Measurements from ENCODE around the gene SLC40A1. TPM values are rescaled to one million over a fixed set of nuclear protein-coding genes. Genes with fewer than 3 reads are reported as not detected.

SLC40A1 gene
- total RNA-seq (2014; rRNA removed) (1.7 and 13.4 TPM in 2 replicates), Bru-seq, nascent RNA (percentile 38 among the genes with signal in this experiment), BruChase-seq, experiment 1, labeled RNA remaining after a 6-hour chase (percentile 42 among the genes with signal in this experiment), BruChase-seq, experiment 2, labeled RNA remaining after a 2-hour chase (percentile 48 among the genes with signal in this experiment)
- long read RNA-seq, transcript SLC40A1-201 (8 exons, 3,442 nt), result major isoform, 81 of 95 reads
- long read RNA-seq, partial matches to known transcripts, result 1 of 95 reads
- long read RNA-seq, other reads (novel, unspliced or antisense), result 12 of 95 reads

- H3K4me3 ChIP-seq (ENCODE audit: low read length), result peak within 1 kb of the TSS; percentile 71
- ATAC-seq (peak; percentile 94), DNase-seq (peak; percentile 61)
- H3K9me2 ChIP-seq (replicated peaks; ENCODE audit: low read length), result no peaks in the 10 kb centered on the region
- no peaks in the 10 kb centered on the region; the same call in 1 of the 2 replicates for H3K27me3 ChIP-seq (ENCODE audit: low read length)
- intact Hi-C loops (cut with micrococcal nuclease), result no loop called here
- no peaks in the 10 kb centered on the region for H3K79me2 ChIP-seq (ENCODE audit: low read length)
- H3K4me2 ChIP-seq (ENCODE audit: low read length), result peak within 1 kb of the TSS; percentile 86
- no peaks in the 10 kb centered on the region for H3K36me3 ChIP-seq (ENCODE audit: low read depth, low read length)
- no peaks in the 10 kb centered on the region for H3K9me3 ChIP-seq (ENCODE audit: low read length)
- no TSS peak for BruUV-seq (replicated peaks)
- H3K4me1 ChIP-seq (ENCODE audit: insufficient read depth, low read length), result 0 out of 2 replicates have a peak, but pooled peaks cover 9% of the 10 kb centered on the region
- no peaks in the 10 kb centered on the region for H3F3A ChIP-seq (ENCODE audit: low read length, unreplicated experiment)
- TF ChIP-seq EZH2 (IDR thresholded peaks at IDR 0.05; ENCODE audit: low read length, unreplicated experiment), result no peak
- TF ChIP-seq EZH2phosphoT487 (IDR thresholded peaks at IDR 0.05; ENCODE audit: borderline replicate concordance, low read length), result no peak
- TF ChIP-seq, protein P1, sequence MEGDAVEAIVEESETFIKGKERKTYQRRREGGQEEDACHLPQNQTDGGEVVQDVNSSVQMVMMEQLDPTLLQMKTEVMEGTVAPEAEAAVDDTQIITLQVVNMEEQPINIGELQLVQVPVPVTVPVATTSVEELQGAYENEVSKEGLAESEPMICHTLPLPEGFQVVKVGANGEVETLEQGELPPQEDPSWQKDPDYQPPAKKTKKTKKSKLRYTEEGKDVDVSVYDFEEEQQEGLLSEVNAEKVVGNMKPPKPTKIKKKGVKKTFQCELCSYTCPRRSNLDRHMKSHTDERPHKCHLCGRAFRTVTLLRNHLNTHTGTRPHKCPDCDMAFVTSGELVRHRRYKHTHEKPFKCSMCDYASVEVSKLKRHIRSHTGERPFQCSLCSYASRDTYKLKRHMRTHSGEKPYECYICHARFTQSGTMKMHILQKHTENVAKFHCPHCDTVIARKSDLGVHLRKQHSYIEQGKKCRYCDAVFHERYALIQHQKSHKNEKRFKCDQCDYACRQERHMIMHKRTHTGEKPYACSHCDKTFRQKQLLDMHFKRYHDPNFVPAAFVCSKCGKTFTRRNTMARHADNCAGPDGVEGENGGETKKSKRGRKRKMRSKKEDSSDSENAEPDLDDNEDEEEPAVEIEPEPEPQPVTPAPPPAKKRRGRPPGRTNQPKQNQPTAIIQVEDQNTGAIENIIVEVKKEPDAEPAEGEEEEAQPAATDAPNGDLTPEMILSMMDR (conservative IDR thresholded peaks at IDR 0.05; ENCODE audit: low read depth, low read length), result no peak
- ChIA-PET CTCF (no interaction called here), POLR2A (ENCODE audit: unreplicated experiment) (interaction anchor here (0.5 to 0.8 kb wide), 5 partner anchors 27 to 180 kb away, joined by 4 to 23 read pairs (median 7); no protein-coding TSS in a partner anchor)
- no peaks in the 10 kb centered on the region for H4K20me1 ChIP-seq (ENCODE audit: low read length)
- peak within 1 kb of the TSS; percentile 42; the same call in 1 of the 2 replicates for H3K9ac ChIP-seq (ENCODE audit: low read length)
- H3K27ac ChIP-seq (ENCODE audit: low read length), result no peak within 1 kb of the TSS
- peak within 1 kb of the TSS; percentile 96 for H2AFZ ChIP-seq (ENCODE audit: low read length)
These were observed at the start of gene SLC40A1 for GRCh38 chr2:189580658-189581353. SLC40A1 (minus strand) TSS chr2:189580786; CDS start chr2:189580460, 326 bp downstream.

- Histone ChIP-seq H3K9me3 (ENCODE audit: low read length) (no peaks in the 10 kb centered on the region), H3K9me2 (replicated peaks; ENCODE audit: low read length) (no peaks in the 10 kb centered on the region), H3K36me3 (ENCODE audit: low read depth, low read length) (no peaks in the 10 kb centered on the region), H3K27ac (ENCODE audit: low read length) (no peak overlapping the region), H3K79me2 (ENCODE audit: low read length) (no peaks in the 10 kb centered on the region), H3F3A (ENCODE audit: low read length, unreplicated experiment) (no peaks in the 10 kb centered on the region), H3K4me3 (ENCODE audit: low read length) (no peak overlapping the region), H3K9ac (ENCODE audit: low read length) (no peak overlapping the region), H3K27me3 (ENCODE audit: low read length) (no peaks in the 10 kb centered on the region), H3K4me1 (ENCODE audit: insufficient read depth, low read length) (peaks cover 7% of the 10 kb centered on the region), H4K20me1 (ENCODE audit: low read length) (no peaks in the 10 kb centered on the region), H3K4me2 (ENCODE audit: low read length) (no peak overlapping the region), H2AFZ (ENCODE audit: low read length) (no peak overlapping the region)
- ChIA-PET CTCF (interaction anchor here (0.6 kb wide), 1 partner anchor 164 kb away, joined by 3 read pairs; no protein-coding TSS in a partner anchor), POLR2A (ENCODE audit: unreplicated experiment) (no interaction called here)
- intact Hi-C loops (cut with micrococcal nuclease), result loop anchor here (5.0 kb wide), 1 partner anchor 72 kb away; no protein-coding TSS in a partner anchor
- TF ChIP-seq EZH2phosphoT487 (IDR thresholded peaks at IDR 0.05; ENCODE audit: borderline replicate concordance, low read length) (no peak), EZH2 (IDR thresholded peaks at IDR 0.05; ENCODE audit: low read length, unreplicated experiment) (no peak)
- TF ChIP-seq, protein P1 (conservative IDR thresholded peaks at IDR 0.05; ENCODE audit: low read depth, low read length), result no peak
- ATAC-seq (no peak), DNase-seq (no peak)
- no TSS peak for BruUV-seq (replicated peaks)
These were observed 49.2 kb upstream of the SLC40A1 start for GRCh38 chr2:189629531-189630453.

All from PC-3 (cell line).